ENCODE measurements around the gene IRF2BP1.

Gene IRF2BP1

GRCh38 chr19:45865269-45865948 is 20.5 kb downstream of the IRF2BP1 start:
- Mint-ChIP-seq H3K27me3 (ENCODE audit: low read depth) (peaks cover 39% of the 10 kb centered on the region), H3K36me3 (ENCODE audit: low read depth) (peaks cover 7% of the 10 kb centered on the region), H3K9me3 (no peaks in the 10 kb centered on the region), H3K27ac (no peak overlapping the region), H3K4me3 (no peak overlapping the region), H3K4me1 (ENCODE audit: low read depth) (peaks cover 19% of the 10 kb centered on the region)
- no peak for DNase-seq (ENCODE audit: low spot score)

- peak overlapping the region; percentile 44 for H3K4me3 Mint-ChIP-seq
- H3K27ac Mint-ChIP-seq: peak overlapping the region; percentile 38
- no peaks in the 10 kb centered on the region for H3K9me3 Mint-ChIP-seq
- no peak for DNase-seq (ENCODE audit: low spot score)
- H3K36me3 Mint-ChIP-seq (ENCODE audit: low read depth): peaks cover 9% of the 10 kb centered on the region
- H3K4me1 Mint-ChIP-seq (ENCODE audit: low read depth): peaks cover 19% of the 10 kb centered on the region
- peaks cover 39% of the 10 kb centered on the region for H3K27me3 Mint-ChIP-seq (ENCODE audit: low read depth)
Measured at GRCh38 chr19:45864629-45865082, 21.3 kb downstream of the IRF2BP1 start.

- H3K27me3 Mint-ChIP-seq (ENCODE audit: low read depth): peaks cover 39% of the 10 kb centered on the region
- no peaks in the 10 kb centered on the region for H3K9me3 Mint-ChIP-seq
- DNase-seq (ENCODE audit: low spot score): peak; percentile 73
- peaks cover 15% of the 10 kb centered on the region for H3K36me3 Mint-ChIP-seq (ENCODE audit: low read depth)
- peak within 1 kb of the TSS; percentile 88 for H3K4me3 Mint-ChIP-seq
- peaks cover 19% of the 10 kb centered on the region for H3K4me1 Mint-ChIP-seq (ENCODE audit: low read depth)
- H3K27ac Mint-ChIP-seq: peak within 1 kb of the TSS; percentile 92
Measured at GRCh38 chr19:45863840-45864628, 21.9 kb downstream of the IRF2BP1 start, which contains the start of gene FOXA3. TSS of gene FOXA3 (plus strand) at chr19:45864326. CDS start at chr19:45864457, 131 bp downstream.

GRCh38 chr19:45863335-45863839 is 22.6 kb downstream of the IRF2BP1 start:
- peak overlapping the region; percentile 92 for H3K27ac Mint-ChIP-seq
- H3K4me3 Mint-ChIP-seq: peak overlapping the region; percentile 88
- H3K27me3 Mint-ChIP-seq (ENCODE audit: low read depth): peaks cover 39% of the 10 kb centered on the region
- H3K36me3 Mint-ChIP-seq (ENCODE audit: low read depth): peaks cover 19% of the 10 kb centered on the region
- no peaks in the 10 kb centered on the region for H3K9me3 Mint-ChIP-seq
- DNase-seq (ENCODE audit: low spot score): no peak
- H3K4me1 Mint-ChIP-seq (ENCODE audit: low read depth): peaks cover 19% of the 10 kb centered on the region

GRCh38 chr19:45862564-45863334 is 23.2 kb downstream of the IRF2BP1 start, which contains the start of gene SYMPK:
TSS of gene SYMPK (minus strand) at chr19:45863147. CDS start at chr19:45854495, 8,652 bp downstream.
- no peaks in the 10 kb centered on the region for H3K9me3 Mint-ChIP-seq

GRCh38 chr19:45862271-45862563 is 23.7 kb downstream of the IRF2BP1 start:
- H3K36me3 Mint-ChIP-seq (ENCODE audit: low read depth): peaks cover 23% of the 10 kb centered on the region
- H3K27ac Mint-ChIP-seq: peak overlapping the region; percentile 92
- H3K9me3 Mint-ChIP-seq: no peaks in the 10 kb centered on the region
- peaks cover 23% of the 10 kb centered on the region for H3K4me1 Mint-ChIP-seq (ENCODE audit: low read depth)
- H3K4me3 Mint-ChIP-seq: peak overlapping the region; percentile 88
- DNase-seq (ENCODE audit: low spot score): no peak
- H3K27me3 Mint-ChIP-seq (ENCODE audit: low read depth): peaks cover 33% of the 10 kb centered on the region

More at GRCh38 chr19:45862564-45863334, 23.2 kb downstream of the IRF2BP1 start, which contains the start of gene SYMPK:
- Mint-ChIP-seq H3K27ac (peak within 1 kb of the TSS; percentile 92), H3K4me1 (ENCODE audit: low read depth) (peaks cover 23% of the 10 kb centered on the region), H3K4me3 (peak within 1 kb of the TSS; percentile 88), H3K27me3 (ENCODE audit: low read depth) (peaks cover 37% of the 10 kb centered on the region), H3K36me3 (ENCODE audit: low read depth) (peaks cover 23% of the 10 kb centered on the region)
- DNase-seq (ENCODE audit: low spot score): peak; percentile 99

GRCh38 chr19:45860359-45861259 is 25.3 kb downstream of the IRF2BP1 start:
- Mint-ChIP-seq H3K4me1 (ENCODE audit: low read depth) (peaks cover 23% of the 10 kb centered on the region), H3K36me3 (ENCODE audit: low read depth) (peaks cover 23% of the 10 kb centered on the region), H3K9me3 (no peaks in the 10 kb centered on the region), H3K27me3 (ENCODE audit: low read depth) (peaks cover 24% of the 10 kb centered on the region), H3K4me3 (peak overlapping the region; percentile 88), H3K27ac (peak overlapping the region; percentile 67)
- no peak for DNase-seq (ENCODE audit: low spot score)

GRCh38 chr19:45854167-45854778 is 31.7 kb downstream of the IRF2BP1 start:
- no peaks in the 10 kb centered on the region for H3K9me3 Mint-ChIP-seq
- no peak for DNase-seq (ENCODE audit: low spot score)
- H3K4me3 Mint-ChIP-seq: no peak overlapping the region
- H3K27me3 Mint-ChIP-seq (ENCODE audit: low read depth): no peaks in the 10 kb centered on the region
- no peak overlapping the region for H3K27ac Mint-ChIP-seq
- peaks cover 3% of the 10 kb centered on the region for H3K4me1 Mint-ChIP-seq (ENCODE audit: low read depth)
- H3K36me3 Mint-ChIP-seq (ENCODE audit: low read depth): peaks cover 41% of the 10 kb centered on the region

- DNase-seq (ENCODE audit: low spot score): no peak
- H3K27ac Mint-ChIP-seq: no peak overlapping the region
- H3K9me3 Mint-ChIP-seq: no peaks in the 10 kb centered on the region
- H3K36me3 Mint-ChIP-seq (ENCODE audit: low read depth): peaks cover 39% of the 10 kb centered on the region
- no peaks in the 10 kb centered on the region for H3K27me3 Mint-ChIP-seq (ENCODE audit: low read depth)
- H3K4me3 Mint-ChIP-seq: no peak overlapping the region
- no peaks in the 10 kb centered on the region for H3K4me1 Mint-ChIP-seq (ENCODE audit: low read depth)
Measured at GRCh38 chr19:45852983-45853382, 33.0 kb downstream of the IRF2BP1 start.

- H3K36me3 Mint-ChIP-seq (ENCODE audit: low read depth): peaks cover 46% of the 10 kb centered on the region
- H3K27me3 Mint-ChIP-seq (ENCODE audit: low read depth): no peaks in the 10 kb centered on the region
- H3K4me1 Mint-ChIP-seq (ENCODE audit: low read depth): no peaks in the 10 kb centered on the region
- DNase-seq (ENCODE audit: low spot score): no peak
- no peaks in the 10 kb centered on the region for H3K9me3 Mint-ChIP-seq
- H3K27ac Mint-ChIP-seq: no peak overlapping the region
- H3K4me3 Mint-ChIP-seq: no peak overlapping the region
Measured at GRCh38 chr19:45852145-45852750, 33.7 kb downstream of the IRF2BP1 start.

- H3K4me3 Mint-ChIP-seq: no peak overlapping the region
- H3K9me3 Mint-ChIP-seq: no peaks in the 10 kb centered on the region
- H3K27ac Mint-ChIP-seq: no peak overlapping the region
- H3K4me1 Mint-ChIP-seq (ENCODE audit: low read depth): no peaks in the 10 kb centered on the region
- H3K27me3 Mint-ChIP-seq (ENCODE audit: low read depth): no peaks in the 10 kb centered on the region
- no peak for DNase-seq (ENCODE audit: low spot score)
- H3K36me3 Mint-ChIP-seq (ENCODE audit: low read depth): peaks cover 58% of the 10 kb centered on the region
Measured at GRCh38 chr19:45848922-45849321, 37.0 kb downstream of the IRF2BP1 start.

GRCh38 chr19:45847663-45848062 is 38.3 kb downstream of the IRF2BP1 start:
- H3K36me3 Mint-ChIP-seq (ENCODE audit: low read depth): peaks cover 61% of the 10 kb centered on the region
- no peak overlapping the region for H3K4me3 Mint-ChIP-seq
- H3K27ac Mint-ChIP-seq: no peak overlapping the region
- H3K4me1 Mint-ChIP-seq (ENCODE audit: low read depth): no peaks in the 10 kb centered on the region
- H3K9me3 Mint-ChIP-seq: no peaks in the 10 kb centered on the region
- DNase-seq (ENCODE audit: low spot score): no peak
- H3K27me3 Mint-ChIP-seq (ENCODE audit: low read depth): no peaks in the 10 kb centered on the region

Data from T-helper 2 cell treated with Interferon-gamma antibody and Interleukin-4, amounts not matched to agents 5 μg/mL and 100 μg/mL, for 36 hours (primary cell).